Hematopoietic multipotent progenitor cell treated with erythropoietin and hydrocortisone succinate and interleukin-3 and kit ligand, for 6 days (in vitro differentiated cells): ENCODE data around the gene ADRB2.

ENCODE experiments used
- DNase-seq: peaks from one replicate; pipeline ENCODE4 v3.0.0-alpha.2; 2015

Gene ADRB2

GRCh38 chr5:148805326-148806290, 20.8 kb upstream of the ADRB2 start:
- peak; percentile 64 for DNase-seq

- DNase-seq = no peak
Measured at GRCh38 chr5:148806520-148806931, 19.9 kb upstream of the ADRB2 start.

- peak; percentile 47 for DNase-seq
Measured at GRCh38 chr5:148807851-148808250, 18.6 kb upstream of the ADRB2 start.

GRCh38 chr5:148808864-148809642, 17.4 kb upstream of the ADRB2 start:
- peak; percentile 62 for DNase-seq

GRCh38 chr5:148809781-148810524, 16.5 kb upstream of the ADRB2 start:
- DNase-seq = no peak

- DNase-seq = peak; percentile 33
Measured at GRCh38 chr5:148810823-148811222, 15.6 kb upstream of the ADRB2 start.

GRCh38 chr5:148811756-148812155, 14.7 kb upstream of the ADRB2 start:
- DNase-seq = no peak

- no peak for DNase-seq
Measured at GRCh38 chr5:148815086-148815485, 11.3 kb upstream of the ADRB2 start.

- DNase-seq = no peak
Measured at GRCh38 chr5:148815578-148815977, 10.8 kb upstream of the ADRB2 start.

- DNase-seq = no peak
Measured at GRCh38 chr5:148816357-148816756, 10.1 kb upstream of the ADRB2 start.

GRCh38 chr5:148816782-148817181, 9.6 kb upstream of the ADRB2 start:
- DNase-seq = no peak

GRCh38 chr5:148817606-148818005, 8.8 kb upstream of the ADRB2 start:
- DNase-seq = no peak

- peak; percentile 63 for DNase-seq
Measured at GRCh38 chr5:148820461-148821395, 5.7 kb upstream of the ADRB2 start.

GRCh38 chr5:148823871-148824270, 2.5 kb upstream of the ADRB2 start:
- DNase-seq = no peak

GRCh38 chr5:148825716-148826052, 727 bp upstream of the ADRB2 start:
- DNase-seq = no peak

- DNase-seq = no peak
Measured at GRCh38 chr5:148826739-148827070, 294 bp downstream of the ADRB2 start.

- no peak for DNase-seq
Measured at GRCh38 chr5:148827723-148828122, 1.3 kb downstream of the ADRB2 start.

GRCh38 chr5:148828511-148829247, 2.3 kb downstream of the ADRB2 start:
- DNase-seq = peak; percentile 26

- DNase-seq = no peak
Measured at GRCh38 chr5:148829248-148829594, 2.8 kb downstream of the ADRB2 start.

- no peak for DNase-seq
Measured at GRCh38 chr5:148829734-148830133, 3.3 kb downstream of the ADRB2 start.

GRCh38 chr5:148830211-148830610, 3.8 kb downstream of the ADRB2 start:
- no peak for DNase-seq
